HG02642 (cell line): Measurements from ENCODE around the gene TAF4.
"Not testable (repeated sequence)": the region's sequence is repeated elsewhere in the genome, so short reads cannot be mapped to it uniquely, and the experiment has no call there.

Experiments
- ATAC-seq: cut with Tn5 transposase; IDR thresholded peaks from one replicate; pipeline ENCODE4 v1.9.1; 2021; ENCODE audit warnings: mild to moderate bottlenecking; ENCODE audit not compliant: unreplicated experiment, poor library complexity

The TAF4 gene

GRCh38 chr20:62059401-62059800, 6.3 kb downstream of the TAF4 start:
- no peak for ATAC-seq

DNA sequence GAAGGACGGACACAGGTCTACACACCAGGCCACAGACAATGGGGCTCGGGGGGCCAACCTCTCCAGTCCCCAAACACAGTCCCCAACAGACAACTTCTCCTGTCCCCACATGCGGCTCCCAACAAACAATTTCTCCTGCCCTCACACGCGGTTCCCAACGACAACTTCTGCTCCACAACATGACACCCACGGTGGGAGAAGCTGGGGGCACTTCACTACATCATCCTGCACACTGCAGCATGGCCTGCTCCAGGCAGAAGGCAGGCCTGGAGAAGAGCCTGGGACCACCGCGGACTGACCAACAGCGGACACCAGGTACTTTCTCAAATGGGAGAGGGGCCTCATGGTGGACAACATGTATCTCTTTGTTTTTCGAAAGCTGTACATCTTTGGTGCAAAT, 6.7 kb downstream of the TAF4 start:
- no peak for ATAC-seq

DNA sequence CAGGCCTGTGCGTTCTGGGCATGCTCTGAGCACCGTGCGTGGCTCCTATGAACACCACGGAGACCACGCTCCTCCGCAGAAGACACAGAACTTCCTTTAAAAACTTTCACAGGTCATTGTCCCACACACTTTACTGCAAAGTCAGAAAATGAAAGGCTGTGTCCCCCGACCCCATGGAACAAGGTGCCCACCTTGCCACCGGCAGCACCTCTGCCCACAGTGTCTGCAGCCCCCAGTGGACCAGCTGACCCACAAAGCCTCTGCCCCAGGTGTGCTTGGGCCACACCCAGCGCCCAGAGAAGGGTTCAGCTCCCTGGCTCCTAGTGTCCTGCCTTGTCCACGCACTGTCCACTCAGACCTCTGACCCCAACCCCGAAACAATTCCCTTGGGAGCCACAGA, 8.7 kb downstream of the TAF4 start:
- ATAC-seq: no peak

GRCh38 chr20:62056377-62056776, 9.3 kb downstream of the TAF4 start:
- ATAC-seq: no peak

DNA sequence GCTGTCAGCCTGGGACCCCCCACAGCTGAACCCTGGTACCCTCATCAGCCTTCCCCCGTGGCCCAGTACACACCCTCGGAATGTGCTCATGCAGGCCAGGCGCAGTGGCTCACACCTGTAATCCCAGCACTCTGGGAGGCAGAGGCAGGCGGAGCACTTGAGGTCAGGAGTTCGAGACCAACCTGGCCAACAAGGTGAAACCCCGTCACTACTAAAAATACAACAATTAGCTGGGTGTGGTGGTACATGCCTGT, 9.9 kb downstream of the TAF4 start:
- ATAC-seq: not testable (repeated sequence)

DNA sequence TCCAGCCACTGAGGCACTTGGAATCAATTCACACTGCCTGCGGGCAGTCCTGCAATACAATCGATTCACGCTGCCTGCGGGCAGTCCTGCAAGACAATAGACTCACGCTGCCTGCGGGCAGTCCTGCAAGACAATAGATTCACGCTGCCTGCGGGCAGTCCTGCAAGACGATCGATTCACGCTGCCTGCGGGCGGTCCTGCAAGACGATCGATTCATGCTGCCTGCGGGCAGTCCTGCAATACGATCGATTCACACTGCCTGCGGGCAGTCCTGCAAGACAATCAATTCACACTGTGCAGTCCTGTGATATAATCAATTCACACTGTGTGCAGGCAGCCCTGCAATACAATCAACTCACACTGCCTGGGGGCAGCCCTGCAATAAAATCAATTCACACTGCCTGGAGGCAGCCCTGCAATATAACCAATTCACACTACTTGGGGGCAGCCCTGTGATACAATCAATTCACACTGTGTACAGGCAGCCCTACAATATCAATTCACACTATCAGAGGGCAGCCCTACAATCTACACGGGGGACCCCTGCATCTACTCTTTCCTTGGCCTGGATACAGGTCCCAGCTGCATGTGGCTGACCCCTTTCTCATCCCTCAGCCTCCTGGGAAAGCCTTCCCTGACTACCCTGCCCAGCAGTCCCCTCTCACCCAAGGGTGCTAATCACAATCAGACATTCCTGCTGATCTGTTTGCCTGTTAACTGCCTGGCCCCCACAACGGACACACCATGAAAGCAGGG, 10.4 kb downstream of the TAF4 start:
- ATAC-seq: no peak

- ATAC-seq: no peak
These were observed 11.2 kb downstream of the TAF4 start for GRCh38 chr20:62054451-62054953.

- ATAC-seq: no peak
These were observed 12.1 kb downstream of the TAF4 start for GRCh38 chr20:62053465-62054196.

GRCh38 chr20:62052842-62053464, 12.7 kb downstream of the TAF4 start:
- ATAC-seq: no peak

DNA sequence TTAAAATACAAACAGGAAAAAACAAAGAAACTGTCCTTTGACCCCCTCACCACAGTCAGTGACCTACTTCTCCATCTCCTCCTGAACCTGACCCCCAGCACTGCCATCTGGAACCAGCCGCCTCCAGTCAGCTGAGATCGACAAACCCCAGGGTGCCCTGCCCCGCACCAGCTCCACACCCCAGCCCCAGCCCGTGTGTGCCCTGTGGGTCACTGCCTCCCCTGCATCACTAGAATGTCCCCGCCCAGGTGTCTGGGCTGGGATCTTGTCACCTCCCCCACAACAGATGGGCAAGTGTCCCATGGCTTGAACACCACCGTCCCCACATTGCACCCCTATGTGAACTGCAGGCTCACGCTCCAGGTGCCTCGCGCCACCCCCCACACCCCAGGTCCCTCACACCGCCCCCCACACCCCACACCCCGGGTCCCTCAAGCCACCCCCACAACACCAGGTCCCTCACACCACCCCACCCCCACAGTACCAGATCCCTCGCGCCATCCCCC, 13.3 kb downstream of the TAF4 start:
- ATAC-seq: no peak

GRCh38 chr20:62051546-62052255, 14.0 kb downstream of the TAF4 start:
- no peak for ATAC-seq

- ATAC-seq: no peak
These were observed 14.5 kb downstream of the TAF4 start for GRCh38 chr20:62051144-62051543.

GRCh38 chr20:62050166-62051120, 15.2 kb downstream of the TAF4 start:
- ATAC-seq: no peak

DNA sequence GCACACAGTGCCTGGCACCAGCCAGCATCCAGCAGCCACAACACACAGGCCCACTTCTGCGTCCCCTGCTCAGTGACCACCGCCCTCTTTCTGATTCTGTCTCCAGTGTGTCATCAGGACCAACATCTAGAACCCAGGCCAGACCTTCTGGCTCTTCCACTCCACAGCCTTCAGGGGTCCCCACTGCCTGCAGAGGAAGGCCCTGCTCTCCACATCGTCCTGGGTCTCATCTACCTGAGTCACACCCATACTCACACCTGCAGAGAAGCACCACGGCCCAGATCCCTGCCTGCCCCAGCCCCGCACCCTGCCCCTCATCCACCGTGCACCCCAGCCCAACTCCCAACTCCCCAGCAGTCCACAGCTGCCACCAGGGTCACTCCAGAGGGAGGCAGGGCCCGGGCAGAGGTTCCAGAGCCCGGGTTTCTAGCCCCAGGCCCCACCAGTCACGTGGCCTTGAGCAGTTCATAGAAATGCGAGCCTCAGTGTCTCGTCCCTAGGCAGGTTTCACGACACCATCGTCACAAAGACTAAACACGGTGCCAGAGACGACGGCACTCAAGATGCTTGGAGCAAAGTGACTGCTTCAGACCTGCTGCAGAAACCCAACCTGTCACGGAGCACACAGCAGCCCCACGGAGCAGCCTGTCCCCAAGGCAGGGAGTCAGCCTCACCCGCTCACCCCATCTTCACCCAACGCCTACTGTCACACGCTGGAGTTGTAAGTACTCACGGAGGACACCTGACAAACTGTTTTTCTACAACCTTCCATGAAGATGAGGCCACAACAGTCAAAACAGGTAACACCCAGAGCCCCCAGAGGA, 16.1 kb downstream of the TAF4 start:
- no peak for ATAC-seq

DNA sequence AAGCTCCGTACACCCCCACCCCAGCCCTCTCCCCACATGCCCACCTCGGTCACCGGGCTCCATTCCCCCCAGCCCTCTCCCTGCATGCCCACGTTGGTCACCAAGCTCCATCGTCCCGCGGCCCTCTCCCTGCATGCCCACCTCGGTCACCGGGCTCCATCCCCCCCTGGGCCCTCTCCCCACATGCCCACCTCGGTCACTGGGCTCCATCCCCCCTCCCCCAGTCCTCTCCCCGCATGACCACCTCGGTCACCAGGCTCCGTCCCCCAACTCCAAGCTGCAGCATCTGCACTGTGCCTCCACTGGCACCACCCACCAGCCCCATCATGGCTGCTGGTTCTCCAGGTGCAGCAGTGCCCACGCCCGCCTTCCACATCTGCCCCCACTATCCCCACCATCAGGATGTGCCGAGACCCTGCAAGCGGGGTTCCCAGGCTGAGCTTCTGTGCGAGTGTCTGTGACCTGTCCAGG, 16.8 kb downstream of the TAF4 start:
- no peak for ATAC-seq

GRCh38 chr20:62048346-62048761, 17.3 kb downstream of the TAF4 start:
- ATAC-seq: no peak

GRCh38 chr20:62047666-62048345, 17.9 kb downstream of the TAF4 start:
- ATAC-seq: no peak

GRCh38 chr20:62046431-62046830, 19.2 kb downstream of the TAF4 start:
- ATAC-seq: no peak
